HG03196 (cell line): ENCODE measurements around the gene CD4.

Source experiments
- ATAC-seq: cut with Tn5 transposase; IDR thresholded peaks from one replicate; pipeline ENCODE4 v1.9.1; 2021; ENCODE audit not compliant: unreplicated experiment

Gene CD4

DNA sequence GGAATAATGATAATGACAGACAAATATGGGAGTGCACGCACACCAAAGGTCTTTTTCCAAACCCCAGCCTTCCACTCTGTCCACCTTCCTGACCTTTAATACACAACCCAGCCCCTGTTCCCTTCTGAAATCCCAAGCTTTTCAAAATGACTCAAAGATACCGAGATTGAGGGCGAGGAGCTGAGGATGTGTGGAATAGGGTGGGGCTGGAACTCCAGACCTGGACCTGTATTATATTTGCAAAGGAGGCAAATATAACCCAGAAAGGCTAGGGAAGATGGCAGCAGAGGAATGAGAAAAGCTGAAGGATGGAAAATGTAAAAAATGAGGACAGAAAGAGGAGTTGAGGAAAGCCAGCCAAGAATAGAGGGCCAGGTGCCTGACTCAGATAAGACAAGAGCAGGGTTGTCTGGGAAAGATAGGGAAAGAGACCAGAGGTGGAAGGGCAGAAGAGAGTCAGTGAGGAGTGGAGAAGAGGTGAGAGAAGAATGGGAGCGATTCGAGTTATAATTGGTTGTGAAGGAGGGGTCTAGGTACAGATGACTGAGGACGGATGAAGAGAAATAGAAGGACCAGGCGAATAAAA lies 24.2 kb upstream of the CD4 start:
- no peak for ATAC-seq

DNA sequence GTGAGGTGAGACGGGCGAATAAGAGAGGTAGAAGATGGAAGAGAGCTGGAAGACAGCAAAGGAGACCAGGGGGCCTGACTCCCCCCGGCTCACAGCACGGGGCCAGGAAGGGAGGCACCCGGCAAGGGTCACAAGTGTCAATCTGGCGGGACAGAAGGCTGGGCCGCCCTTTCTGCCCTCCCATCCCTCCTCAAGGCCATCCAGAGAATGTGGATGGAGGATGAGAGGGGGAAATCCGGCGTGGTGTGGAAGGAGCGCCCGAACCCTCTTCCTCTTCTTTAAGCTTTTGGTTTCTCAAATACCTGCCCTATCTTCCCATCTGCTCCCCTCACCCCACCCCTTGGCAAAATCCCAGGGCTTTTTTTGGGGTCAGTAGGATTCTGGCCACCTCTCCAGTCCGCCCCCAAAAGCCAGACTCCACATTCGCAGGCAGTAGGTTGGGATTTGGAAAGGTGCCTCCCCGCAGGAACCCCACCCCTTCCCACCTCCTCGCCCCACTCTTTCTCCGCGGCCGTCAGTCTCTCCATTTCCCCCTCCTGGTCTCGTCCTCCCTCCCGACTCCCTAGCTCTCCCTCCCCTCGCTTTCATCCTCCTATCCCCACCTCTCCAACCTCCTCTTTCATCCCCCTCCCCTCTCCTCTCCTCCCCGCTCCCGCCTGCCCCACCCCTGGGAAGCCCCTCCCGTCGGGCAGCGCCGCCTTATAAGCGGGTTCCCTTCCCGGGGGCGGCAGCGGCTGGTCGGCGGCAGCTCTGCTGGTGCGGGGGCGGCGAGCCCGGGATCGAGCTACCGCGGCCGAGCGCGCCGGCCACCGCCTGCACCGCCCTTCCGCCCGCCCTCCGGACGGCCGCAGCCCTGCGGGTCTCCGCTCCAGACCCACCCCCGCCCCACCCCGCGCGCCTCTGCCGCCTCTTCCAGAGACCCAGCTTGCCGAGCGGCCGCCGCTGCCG lies 23.4 kb upstream of the CD4 start, which contains the start of gene PTMS:
Gene PTMS (plus strand): TSS at position 730 of the 948 bp plus-strand sequence. CDS start 343 bp downstream, outside the sequence.
- no peak for ATAC-seq

DNA sequence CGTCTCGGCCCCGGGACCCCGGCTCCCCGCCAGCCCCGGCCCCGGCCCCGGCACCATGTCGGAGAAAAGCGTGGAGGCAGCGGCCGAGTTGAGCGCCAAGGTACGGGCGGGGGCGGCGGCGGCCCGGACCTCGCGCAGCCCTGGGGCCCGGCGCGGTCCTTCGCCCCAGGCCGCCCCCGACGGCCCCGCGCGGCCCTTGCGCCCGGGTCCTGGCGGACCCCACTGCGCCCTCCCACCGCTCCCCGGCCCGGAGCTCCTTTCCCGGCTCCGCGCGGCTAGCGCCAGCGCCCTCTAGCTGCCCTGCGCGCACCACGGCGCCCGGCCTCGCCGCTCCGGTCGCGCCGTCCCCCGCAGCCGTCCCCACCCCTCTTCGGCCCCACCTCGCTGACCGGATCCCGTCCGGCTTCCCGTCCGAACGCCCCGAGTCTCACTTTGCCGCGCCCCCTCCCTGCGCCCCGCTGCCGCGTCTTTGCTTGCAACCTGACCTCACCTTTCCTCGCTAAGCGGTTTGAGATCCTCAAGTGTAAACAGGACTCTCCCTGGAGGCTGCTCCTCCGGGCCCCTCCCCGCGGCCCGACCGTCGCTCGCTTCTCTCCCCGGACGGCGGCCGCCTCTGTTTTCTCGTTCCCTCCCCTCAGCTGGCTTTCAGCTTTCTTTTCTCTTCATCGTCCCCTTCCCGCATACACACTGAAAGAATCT lies 22.5 kb upstream of the CD4 start:
- ATAC-seq = peak; percentile 48

DNA sequence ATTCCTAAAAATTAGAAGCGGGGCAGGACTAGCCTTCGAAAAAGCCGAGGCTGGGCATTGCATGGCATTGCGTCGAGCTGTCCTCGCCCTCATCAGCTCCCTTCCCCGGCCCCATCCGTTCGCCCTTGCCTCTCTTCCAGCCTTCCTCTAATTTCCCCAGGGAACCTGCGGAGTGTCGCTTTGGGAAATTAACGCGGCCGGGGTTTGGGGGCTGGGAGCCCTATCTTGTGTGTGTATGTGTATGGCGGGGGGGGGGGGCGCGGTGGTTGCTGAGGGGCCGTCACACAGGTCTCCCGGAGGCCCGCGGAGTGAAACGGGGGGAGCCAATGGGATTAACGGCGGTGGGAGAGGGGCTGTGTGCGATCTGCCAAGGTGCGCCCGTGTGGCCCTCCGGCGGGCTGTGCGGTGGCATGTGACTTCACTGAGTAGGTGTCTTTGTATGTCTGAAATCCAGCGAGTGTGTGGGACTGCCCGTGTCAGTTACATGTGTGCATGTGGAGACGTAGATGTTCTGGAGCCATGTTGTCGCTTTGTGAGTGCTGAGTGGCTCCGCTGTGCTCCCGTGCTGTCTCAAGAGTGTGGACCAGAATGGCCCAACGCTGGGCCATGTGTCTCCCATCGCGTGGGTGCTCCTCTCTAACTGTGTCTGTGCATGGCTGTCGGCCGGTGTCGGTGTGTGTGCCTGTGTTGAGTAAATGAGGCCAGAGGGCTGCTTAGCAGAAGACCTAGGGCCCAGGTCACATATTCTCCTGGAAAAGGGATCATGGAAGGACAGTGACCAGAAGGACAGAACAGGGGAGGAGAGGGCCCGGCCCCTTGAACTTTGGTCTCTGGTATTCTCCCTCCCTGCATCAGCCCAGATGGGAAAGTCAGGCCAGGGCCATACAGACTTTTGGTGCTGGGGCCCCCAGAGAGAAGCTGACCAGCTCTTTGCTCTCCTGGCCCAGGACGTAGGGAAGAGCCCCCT lies 21.7 kb upstream of the CD4 start:
- ATAC-seq = no peak

DNA sequence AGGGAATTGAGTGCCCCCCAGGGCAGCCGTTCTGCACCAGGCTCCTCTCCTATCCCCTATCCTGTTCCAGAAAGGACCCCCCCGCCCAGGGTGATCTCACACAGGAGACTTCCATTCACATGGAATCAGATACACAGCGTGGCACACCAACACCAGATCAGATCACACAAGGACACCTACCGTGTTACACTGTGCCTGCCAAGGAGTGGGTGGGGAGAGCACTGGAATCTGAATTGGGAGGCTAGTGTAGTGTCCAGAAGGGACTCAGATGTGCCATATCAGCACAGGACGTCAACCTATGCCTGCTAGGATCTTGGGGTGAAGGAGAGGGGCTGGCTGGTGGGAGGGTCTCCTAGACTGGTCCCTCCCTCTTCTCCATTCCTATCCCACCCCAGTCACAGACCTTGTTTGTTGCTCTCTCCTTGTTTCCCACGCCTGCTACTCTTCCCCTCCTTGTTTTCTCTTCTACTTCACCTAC lies 20.9 kb upstream of the CD4 start:
- ATAC-seq = no peak

DNA sequence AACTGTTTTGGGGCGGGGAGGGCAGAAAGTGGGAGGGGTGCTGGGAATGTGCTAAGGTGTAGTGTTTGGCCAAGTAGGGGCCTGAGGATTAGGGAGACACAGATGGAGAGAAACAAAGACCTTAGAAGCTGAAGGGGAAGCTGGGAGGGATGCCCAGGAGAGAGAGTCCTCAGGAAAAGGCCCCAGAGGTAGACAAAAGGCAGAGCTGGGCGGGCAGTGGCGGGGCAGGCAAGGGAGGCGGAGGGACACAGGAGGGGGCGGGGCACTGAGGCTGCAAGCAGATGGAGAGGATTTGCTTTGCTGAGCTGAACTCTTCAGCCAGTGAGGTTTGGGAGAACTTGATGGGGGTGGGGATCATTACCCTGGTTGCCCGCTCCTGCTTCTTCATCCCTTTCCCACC lies 20.3 kb upstream of the CD4 start:
- ATAC-seq = no peak

DNA sequence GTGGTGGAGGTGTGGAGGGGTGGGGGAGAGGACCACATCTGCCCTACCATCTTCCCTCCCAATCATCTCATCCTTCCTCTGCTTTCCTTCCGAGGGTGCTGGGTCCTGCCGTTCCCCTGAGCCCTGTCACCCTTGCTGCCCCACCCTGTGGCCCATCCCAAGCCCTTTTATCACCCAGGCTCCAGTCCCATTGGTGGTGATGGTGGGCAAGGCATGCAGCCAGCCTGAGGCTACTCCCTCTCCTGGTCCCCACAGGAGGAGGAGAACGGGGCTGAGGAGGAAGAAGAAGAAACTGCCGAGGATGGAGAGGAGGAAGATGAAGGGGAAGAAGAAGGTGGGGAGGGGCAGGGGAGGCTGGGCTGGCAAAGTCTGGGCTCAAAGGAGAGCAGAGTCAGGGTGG lies 19.7 kb upstream of the CD4 start:
- no peak for ATAC-seq

DNA sequence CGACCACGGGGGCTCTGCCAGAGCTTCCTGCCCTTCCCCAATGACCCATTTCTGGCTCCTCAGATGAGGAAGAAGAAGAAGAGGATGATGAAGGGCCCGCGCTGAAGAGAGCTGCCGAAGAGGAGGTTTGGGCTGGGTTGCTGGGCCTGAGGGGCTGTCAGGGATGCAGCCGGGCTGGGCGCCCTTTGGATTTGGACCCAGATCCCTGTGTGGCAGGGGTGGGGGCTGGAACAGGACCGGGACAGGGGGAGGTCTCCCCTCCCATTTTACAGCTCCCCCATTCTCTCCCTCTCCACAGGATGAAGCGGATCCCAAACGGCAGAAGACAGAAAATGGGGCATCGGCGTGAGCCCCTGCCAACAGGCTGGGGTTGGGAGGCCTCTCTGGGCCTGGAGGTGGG lies 19.2 kb upstream of the CD4 start:
- no peak for ATAC-seq

DNA sequence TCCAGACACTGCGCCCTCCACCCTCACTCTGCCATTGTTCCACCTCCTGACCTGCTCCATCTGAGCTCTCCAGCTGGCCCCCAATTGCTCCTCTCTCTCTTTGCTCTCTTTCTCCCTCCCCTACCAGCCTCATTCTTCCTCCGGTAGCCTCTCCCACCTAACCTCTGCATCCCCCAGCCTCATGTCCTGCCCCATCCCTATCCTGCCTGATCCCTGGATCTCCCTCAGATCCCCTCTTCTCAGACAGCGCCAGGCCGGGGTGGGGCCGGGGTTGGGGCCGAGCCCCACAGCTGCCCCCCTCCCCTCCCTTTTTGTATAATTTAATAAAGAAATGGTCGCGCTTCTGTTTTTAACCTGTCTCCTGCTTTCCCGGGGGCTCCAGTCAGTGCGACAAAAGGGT lies 18.7 kb upstream of the CD4 start:
- ATAC-seq = no peak

DNA sequence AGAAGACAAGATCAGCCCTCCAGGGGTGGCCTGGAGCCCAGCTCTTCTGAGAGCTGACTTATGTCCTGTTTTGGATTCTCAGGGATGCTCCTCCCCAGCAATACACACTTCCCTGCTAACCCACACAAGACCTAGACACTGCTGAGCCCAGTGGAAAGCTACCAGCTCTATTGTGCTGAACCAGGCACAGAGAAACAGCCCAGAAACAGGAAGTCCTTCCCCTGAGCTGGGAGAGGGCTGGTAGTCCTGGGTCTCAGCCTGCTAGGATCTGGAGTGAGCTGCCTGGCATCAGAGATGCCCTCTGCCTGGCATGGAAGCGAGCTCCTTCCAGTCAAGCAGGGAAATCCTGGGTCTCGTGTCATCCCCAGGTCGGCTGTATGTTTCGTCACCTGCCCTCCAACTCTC lies 18.2 kb upstream of the CD4 start:
- no peak for ATAC-seq

DNA sequence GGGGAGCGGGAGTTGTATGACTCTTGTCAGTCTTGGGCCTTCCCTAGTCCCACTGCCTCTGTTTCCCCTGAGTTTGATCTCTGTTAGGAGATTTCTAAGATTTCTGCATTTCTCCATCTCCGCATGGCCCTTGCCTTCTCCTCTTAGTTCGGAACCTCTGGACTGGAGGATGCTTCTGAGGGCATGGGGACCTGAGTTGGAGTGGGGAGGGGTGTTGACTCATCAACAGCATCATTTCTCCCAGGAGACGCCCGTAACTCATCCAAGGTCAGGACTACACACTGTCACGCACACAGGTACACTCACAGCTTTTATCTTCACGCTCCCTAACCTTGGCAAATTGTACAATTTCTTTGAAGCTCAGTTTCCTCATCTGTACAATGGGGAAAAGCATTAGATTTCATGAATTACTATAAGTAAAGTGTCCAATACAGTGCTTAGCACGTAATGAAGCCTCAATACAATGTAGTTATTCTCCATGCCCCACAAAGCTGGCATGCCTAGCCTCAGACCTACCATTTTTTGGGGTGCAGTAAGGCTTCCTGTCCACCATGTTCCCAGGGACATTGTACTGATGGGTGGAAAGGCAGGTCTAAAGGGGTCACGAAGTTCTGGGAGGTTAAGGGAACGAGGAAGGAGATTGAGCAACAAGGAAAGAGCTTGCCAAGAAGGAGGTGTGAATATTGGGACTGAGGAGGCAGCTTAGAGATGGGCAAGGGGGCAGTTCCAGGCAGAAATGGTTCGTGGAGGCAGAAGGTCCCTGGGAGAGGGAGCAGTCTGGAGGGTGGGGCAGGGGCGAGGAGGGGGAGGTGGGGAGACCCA lies 17.6 kb upstream of the CD4 start:
- no peak for ATAC-seq

DNA sequence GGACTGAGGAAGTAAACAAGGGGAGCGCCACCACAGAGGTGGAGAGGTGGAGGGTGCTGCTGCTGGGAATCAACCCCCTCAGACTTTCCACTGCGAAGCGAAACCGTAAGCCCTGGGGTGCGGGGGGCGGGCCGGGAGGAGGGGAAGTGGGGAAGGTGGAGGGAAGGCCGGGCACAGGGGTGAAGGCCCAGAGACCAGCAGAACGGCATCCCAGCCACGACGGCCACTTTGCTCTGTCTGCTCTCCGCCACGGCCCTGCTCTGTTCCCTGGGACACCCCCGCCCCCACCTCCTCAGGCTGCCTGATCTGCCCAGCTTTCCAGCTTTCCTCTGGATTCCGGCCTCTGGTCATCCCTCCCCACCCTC lies 17.0 kb upstream of the CD4 start, which contains the start of gene LAG3:
Gene LAG3 (plus strand): TSS at position 190 of the 365 bp plus-strand sequence. CDS start 333 bp downstream, outside the sequence.
- no peak for ATAC-seq

DNA sequence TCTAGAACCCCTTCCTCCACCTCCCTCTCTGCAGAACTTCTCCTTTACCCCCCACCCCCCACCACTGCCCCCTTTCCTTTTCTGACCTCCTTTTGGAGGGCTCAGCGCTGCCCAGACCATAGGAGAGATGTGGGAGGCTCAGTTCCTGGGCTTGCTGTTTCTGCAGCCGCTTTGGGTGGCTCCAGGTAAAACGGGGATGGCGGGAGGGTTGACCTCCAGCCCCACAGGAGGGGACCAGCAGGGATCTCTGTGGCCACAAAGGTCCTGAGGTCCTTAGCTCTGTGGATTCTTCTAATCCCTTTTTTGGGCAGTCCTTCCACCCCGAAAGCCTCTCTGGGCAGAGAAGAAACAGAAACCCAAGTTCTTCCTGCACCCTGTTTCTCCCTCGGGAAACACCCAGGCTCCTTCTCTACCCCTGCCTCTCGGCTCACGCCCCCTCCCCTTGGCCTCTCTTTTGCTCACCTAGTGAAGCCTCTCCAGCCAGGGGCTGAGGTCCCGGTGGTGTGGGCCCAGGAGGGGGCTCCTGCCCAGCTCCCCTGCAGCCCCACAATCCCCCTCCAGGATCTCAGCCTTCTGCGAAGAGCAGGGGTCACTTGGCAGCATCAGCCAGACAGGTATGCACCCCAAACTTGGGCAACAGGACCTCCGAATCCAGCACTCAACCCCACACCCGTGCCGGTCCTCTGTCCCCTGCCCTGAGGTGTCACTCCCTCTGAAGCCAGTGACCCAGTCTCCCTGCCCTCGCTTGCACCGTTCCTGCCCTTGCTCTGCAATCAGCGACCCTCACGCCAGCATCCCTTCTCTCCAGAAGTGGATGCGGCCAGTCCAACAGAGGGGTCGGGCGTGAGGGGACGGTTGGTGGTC lies 16.4 kb upstream of the CD4 start:
- no peak for ATAC-seq

DNA sequence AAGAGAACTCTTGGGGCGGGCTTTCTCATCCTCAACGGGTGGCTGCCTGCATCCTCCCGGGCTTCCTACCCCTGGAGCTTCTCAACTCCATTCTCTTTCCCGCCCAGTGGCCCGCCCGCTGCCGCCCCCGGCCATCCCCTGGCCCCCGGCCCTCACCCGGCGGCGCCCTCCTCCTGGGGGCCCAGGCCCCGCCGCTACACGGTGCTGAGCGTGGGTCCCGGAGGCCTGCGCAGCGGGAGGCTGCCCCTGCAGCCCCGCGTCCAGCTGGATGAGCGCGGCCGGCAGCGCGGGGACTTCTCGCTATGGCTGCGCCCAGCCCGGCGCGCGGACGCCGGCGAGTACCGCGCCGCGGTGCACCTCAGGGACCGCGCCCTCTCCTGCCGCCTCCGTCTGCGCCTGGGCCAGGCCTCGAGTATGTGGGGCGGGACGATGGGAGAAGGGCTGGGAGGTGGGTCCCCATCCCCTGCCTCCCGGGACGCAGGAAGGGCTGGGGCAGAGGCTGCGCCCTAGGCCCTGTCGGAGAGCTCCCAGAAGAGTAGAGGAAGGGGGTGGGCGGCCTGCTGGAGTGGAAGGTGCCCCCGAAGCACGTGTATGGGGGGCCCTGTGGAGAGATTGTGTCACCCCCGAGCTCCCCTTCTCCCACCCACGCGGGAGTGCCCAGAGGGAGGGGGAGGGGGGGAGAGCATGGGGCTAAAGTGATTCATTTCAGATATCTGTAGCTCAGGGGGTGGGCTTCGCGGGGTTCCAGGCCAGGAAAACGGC lies 15.6 kb upstream of the CD4 start:
- ATAC-seq = no peak

DNA sequence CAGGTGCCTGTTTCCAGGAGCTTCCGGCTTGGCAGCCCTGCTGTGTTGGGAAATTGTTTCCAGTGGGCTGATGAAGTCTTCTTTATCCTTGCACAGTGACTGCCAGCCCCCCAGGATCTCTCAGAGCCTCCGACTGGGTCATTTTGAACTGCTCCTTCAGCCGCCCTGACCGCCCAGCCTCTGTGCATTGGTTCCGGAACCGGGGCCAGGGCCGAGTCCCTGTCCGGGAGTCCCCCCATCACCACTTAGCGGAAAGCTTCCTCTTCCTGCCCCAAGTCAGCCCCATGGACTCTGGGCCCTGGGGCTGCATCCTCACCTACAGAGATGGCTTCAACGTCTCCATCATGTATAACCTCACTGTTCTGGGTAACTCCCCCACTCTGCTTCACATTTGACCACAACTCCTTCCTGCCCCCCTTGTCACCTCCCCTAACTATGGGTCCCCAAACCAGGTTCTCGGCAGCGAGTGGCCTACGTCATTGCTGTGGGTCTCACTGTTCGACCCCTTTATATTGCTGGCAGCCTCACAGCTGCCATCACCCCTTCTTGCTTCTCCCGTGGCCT lies 14.7 kb upstream of the CD4 start:
- no peak for ATAC-seq

DNA sequence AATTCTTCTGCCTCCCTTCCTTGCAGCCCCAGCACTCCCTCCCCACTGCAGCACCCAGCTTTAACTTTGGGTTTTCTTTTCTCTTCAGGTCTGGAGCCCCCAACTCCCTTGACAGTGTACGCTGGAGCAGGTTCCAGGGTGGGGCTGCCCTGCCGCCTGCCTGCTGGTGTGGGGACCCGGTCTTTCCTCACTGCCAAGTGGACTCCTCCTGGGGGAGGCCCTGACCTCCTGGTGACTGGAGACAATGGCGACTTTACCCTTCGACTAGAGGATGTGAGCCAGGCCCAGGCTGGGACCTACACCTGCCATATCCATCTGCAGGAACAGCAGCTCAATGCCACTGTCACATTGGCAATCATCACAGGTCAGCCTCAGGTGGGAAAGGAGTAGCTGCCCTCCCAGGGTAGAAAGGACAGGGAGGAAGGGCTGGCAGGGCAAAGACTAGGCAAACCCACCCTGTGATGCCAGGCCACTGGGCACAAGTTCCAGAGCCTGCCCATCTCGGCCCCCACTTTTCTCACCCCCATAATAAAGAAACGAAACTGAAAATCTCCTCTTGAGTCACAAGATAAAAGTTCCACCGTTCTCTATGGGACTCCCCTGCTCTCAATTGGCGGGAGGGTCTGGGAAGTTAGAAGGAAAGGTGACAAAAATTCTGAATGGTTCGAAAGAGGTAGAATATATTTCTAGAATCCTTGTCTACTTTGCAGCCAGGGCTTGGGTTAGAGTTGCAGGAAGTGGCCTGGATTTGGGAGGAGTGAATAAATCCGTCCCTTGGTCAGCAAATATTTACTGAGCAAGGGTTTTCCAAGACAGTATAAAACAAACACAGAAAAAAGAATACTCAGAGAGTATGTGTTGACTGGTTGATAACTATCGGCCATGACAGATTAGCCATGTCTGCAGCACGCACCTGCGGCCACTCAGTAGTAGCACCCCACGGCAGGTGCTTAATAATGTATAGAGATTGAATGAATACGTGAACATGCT lies 13.8 kb upstream of the CD4 start:
- ATAC-seq = no peak
